ENCODE measurements around the gene RCOR1. TPM values are rescaled to one million over a fixed set of nuclear protein-coding genes. Genes with fewer than 3 reads are reported as not detected.

The RCOR1 gene
- total RNA-seq, 2 experiments from 2014 or later: 22.1 to 23.4 TPM

DNA sequence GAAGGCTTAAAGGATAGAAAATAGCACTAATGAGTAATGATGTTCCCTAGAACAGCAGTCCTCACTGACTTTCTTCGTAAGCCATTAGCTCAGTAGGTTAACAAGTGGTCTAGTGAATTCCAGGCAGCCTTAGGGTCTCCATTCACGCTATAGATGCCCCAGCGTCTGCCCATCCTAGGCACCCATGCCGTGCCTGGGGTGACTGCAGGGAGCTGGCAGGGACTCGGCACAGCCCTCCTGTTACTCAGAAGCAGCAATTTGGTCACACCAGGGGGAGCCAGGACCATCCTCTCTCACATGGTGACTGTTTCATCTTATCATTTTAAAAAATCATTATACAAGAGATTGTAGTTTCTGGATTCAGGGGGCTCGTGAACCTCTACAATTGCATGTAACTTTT is 118.8 kb downstream of the RCOR1 start:
- ChIA-PET POLR2A (no interaction called here), CTCF (no interaction called here)
- H3K4me3 Mint-ChIP-seq: no peak overlapping the region
- H3K27me3 Mint-ChIP-seq: no peaks in the 10 kb centered on the region
- H3K9me3 Mint-ChIP-seq: no peaks in the 10 kb centered on the region
- peaks cover 21% of the 10 kb centered on the region for H3K36me3 Mint-ChIP-seq (ENCODE audit: low read depth)
- no peak overlapping the region for H3K27ac Mint-ChIP-seq
- no peaks in the 10 kb centered on the region for H3K4me1 Mint-ChIP-seq
- DNase-seq: no peak

DNA sequence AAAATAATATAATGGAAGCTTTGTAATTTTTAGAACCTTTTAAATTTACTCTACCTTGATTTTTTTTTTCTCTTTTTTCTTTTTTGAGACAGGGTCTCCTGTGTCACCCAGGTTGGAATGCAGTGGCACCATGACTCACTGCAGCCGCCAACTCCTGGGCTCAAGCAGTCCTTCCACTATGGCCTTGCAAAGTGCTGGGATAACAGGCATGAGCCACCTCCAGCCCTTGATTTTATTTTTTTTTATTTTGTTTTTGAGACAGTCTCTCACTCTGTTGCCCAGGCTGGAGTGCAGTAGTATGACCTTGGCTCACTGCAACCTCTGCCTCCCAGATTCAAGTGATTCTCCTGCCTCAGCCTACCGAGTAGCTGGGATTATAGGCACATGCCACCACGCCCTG is 119.5 kb downstream of the RCOR1 start:
- POLR2A ChIA-PET: no interaction called here
- CTCF ChIA-PET: interaction anchor here (0.6 kb wide), 1 partner anchor 107 kb away, joined by 4 read pairs; no protein-coding TSS in a partner anchor
- no peaks in the 10 kb centered on the region for H3K4me1 Mint-ChIP-seq

DNA sequence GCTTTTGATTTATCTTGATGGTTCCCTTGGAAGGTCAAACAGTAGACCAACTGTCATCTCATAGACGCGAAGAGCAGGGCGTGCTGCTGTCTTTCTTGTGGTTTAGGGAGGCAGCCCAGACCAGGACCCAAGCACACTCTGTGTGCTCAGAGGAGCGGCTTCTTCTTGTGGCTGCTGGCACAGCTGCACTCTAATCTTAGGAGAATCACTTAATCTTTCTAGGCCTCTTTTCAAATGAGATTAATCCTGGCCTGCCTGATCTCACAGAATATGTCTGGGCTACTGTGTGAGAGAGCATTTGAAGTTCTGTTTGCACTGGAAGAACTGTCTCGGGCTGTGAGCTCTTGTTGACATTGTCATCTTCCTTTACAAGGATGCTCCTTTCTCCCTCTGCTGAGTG is 124.8 kb downstream of the RCOR1 start:
- H3K4me1 Mint-ChIP-seq: peaks cover 2% of the 10 kb centered on the region
- peaks cover 41% of the 10 kb centered on the region for H3K36me3 Mint-ChIP-seq (ENCODE audit: low read depth)
- CTCF ChIA-PET: no interaction called here
- no peaks in the 10 kb centered on the region for H3K9me3 Mint-ChIP-seq
- no peak for DNase-seq
- H3K27ac Mint-ChIP-seq: no peak overlapping the region
- POLR2A ChIA-PET: no interaction called here
- H3K27me3 Mint-ChIP-seq: no peaks in the 10 kb centered on the region
- H3K4me3 Mint-ChIP-seq: no peak overlapping the region

More for the DNA sequence above, 119.5 kb downstream of the RCOR1 start:
- DNase-seq: no peak
- Mint-ChIP-seq H3K27me3 (no peaks in the 10 kb centered on the region), H3K27ac (no peak overlapping the region), H3K4me3 (no peak overlapping the region), H3K9me3 (no peaks in the 10 kb centered on the region), H3K36me3 (ENCODE audit: low read depth) (peaks cover 21% of the 10 kb centered on the region)

DNA sequence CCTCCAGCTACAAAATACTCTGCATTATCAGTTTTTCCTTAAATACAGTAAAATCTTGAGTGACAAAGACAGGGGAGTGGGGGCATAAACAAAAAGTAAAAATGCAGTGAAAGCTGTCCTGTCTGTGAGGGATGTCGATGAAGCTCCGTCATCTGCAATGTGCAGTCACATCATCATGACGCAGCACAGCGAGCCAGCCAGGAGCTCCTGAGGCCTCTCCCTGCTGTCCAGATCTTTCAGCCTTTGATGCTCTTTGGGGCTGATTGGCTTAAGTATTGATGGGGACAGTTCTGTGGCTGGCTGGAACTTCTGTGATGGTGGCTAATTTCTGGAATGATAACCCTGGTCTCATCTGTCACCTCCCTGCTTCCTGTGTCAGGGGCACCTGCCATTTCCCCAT is 130.2 kb downstream of the RCOR1 start:
- H3K27ac Mint-ChIP-seq: no peak overlapping the region
- no peak overlapping the region for H3K4me3 Mint-ChIP-seq
- DNase-seq: no peak
- ChIA-PET POLR2A (no interaction called here), CTCF (interaction anchor here (0.6 kb wide), 1 partner anchor 123 kb away, joined by 5 read pairs; no protein-coding TSS in a partner anchor)
- no peaks in the 10 kb centered on the region for H3K9me3 Mint-ChIP-seq
- no peaks in the 10 kb centered on the region for H3K27me3 Mint-ChIP-seq
- H3K4me1 Mint-ChIP-seq: no peaks in the 10 kb centered on the region
- H3K36me3 Mint-ChIP-seq (ENCODE audit: low read depth): peaks cover 44% of the 10 kb centered on the region

DNA sequence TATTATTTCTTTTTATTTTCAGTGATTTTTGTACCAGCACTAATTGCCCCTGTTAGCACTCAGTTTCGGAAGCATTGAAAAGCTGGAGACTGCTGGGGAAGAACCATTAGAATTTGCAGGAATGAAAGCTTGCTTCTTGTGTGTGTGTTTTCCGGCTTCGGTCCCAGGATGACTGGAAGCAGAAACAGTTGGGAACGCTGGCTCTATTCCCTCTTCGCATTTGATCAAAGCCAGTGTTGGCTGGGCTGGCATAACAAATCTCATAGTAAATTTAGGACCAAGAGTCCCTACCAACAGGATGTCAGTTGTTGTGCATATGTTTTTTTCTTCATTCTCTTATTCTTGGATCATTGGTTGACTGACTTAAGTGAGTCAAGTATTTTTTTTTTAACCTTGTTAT is 131.2 kb downstream of the RCOR1 start:
- no peak for DNase-seq
- ChIA-PET CTCF (no interaction called here), POLR2A (no interaction called here)
- Mint-ChIP-seq H3K36me3 (ENCODE audit: low read depth) (peaks cover 47% of the 10 kb centered on the region), H3K27ac (no peak overlapping the region), H3K27me3 (no peaks in the 10 kb centered on the region), H3K4me3 (no peak overlapping the region), H3K4me1 (no peaks in the 10 kb centered on the region), H3K9me3 (no peaks in the 10 kb centered on the region)

DNA sequence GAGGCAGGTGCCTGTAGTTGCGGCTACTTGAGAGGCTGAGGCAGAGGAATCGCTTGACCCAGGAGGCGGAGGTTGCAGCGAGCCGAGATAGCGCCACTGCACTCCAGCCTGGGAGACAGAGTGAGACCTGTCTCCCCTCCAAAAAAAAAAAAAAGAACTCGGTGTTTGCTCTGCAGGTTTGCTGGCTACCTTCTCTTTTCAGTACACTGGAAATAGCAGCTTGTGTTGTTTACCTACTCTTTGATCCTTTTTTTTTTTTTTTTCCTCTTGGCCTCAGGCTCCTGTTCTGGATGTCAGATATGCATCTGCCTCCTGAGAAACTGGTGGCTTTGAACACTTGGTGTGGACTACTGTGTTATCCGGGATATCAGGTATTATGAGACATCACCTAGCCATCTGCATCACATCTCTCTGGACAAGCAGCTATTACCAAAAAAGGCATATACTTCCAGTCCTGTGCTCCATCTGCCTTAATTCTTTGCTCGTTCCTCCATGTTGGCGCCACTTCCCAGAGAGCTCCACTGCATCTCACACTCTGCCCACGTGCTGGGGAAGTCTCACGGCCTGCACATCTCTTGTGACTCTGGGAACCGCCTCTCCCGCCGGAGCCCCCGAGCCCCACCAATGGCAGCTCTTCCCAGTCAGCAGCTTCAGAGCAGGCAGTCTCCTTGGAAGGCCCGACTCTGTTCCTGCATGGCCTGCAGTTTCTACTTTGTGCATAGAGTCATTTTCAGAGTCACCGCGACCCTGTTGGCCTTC is 133.9 kb downstream of the RCOR1 start:
- H3K4me3 Mint-ChIP-seq: no peak overlapping the region
- DNase-seq: no peak
- no peaks in the 10 kb centered on the region for H3K9me3 Mint-ChIP-seq
- ChIA-PET POLR2A (interaction anchor here (1.1 kb wide), 1 partner anchor 8 kb away, joined by 3 read pairs; no protein-coding TSS in a partner anchor), CTCF (no interaction called here)
- H3K27ac Mint-ChIP-seq: no peak overlapping the region
- H3K27me3 Mint-ChIP-seq: no peaks in the 10 kb centered on the region
- peaks cover 35% of the 10 kb centered on the region for H3K36me3 Mint-ChIP-seq (ENCODE audit: low read depth)
- no peaks in the 10 kb centered on the region for H3K4me1 Mint-ChIP-seq

DNA sequence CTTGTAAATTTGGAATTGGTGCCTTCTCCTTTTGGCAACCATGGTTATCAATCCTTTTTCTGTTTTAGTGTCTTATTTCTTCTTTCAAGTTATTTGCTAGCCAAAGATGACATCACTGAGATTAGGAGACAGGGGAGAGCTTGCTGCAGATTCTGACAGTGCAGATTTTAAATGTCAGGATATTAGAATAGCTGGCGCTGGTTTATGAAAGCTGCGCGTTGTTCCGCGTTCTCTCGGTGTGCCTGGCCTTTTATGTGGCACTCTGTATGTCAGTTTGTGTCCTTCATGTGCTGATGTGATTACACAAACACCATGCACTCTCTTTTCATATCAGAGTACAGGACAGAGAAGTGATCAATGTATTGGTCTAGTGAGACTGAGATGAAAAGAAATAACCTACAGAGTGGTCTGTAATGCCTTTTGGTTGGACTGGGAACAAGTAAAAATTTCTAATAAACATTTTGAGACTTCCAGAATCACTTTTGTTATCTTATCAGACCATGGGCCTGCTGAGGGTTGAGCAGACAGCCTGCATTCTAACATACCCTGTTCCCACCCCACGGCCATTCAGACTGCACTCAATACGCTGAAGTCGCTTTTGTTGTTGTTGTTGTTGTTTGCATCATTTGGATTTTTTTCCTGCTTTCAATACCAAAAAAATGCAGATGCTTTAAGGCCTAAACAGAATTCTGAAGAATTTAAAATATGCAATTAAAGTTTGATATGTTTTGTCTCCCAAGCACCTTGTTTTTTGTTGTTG is 135.1 kb downstream of the RCOR1 start:
- peaks cover 30% of the 10 kb centered on the region for H3K36me3 Mint-ChIP-seq (ENCODE audit: low read depth)
- no peak for DNase-seq
- H3K4me3 Mint-ChIP-seq: no peak overlapping the region
- POLR2A ChIA-PET: no interaction called here
- no peak overlapping the region for H3K27ac Mint-ChIP-seq
- CTCF ChIA-PET: no interaction called here
- H3K9me3 Mint-ChIP-seq: no peaks in the 10 kb centered on the region
- no peaks in the 10 kb centered on the region for H3K4me1 Mint-ChIP-seq
- no peaks in the 10 kb centered on the region for H3K27me3 Mint-ChIP-seq

DNA sequence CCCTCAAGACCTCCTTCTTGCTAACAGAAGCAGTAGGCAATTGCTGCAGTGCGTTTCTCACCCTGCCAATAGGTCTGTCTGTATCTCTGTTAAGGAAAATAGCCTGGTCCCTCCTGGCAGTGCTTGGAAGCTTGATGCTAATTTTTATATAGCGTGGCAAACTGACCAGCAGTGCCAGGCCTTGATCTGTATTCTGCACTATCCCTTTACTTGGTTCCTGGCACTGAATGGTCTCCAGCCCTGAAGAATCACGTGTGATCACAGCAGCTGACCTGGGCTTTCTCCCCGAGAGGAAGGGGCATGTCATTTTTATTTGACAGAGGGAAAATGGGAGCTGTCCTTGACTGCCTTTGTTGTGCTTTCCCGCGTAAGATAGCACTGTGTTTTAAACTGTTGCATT is 136.1 kb downstream of the RCOR1 start:
- no peaks in the 10 kb centered on the region for H3K27me3 Mint-ChIP-seq
- ChIA-PET POLR2A (no interaction called here), CTCF (interaction anchor here (2.2 kb wide), 1 partner anchor 34 kb away, joined by 9 read pairs; no protein-coding TSS in a partner anchor)
- H3K27ac Mint-ChIP-seq: no peak overlapping the region
- peaks cover 26% of the 10 kb centered on the region for H3K36me3 Mint-ChIP-seq (ENCODE audit: low read depth)
- no peaks in the 10 kb centered on the region for H3K9me3 Mint-ChIP-seq
- DNase-seq: no peak
- no peak overlapping the region for H3K4me3 Mint-ChIP-seq
- no peaks in the 10 kb centered on the region for H3K4me1 Mint-ChIP-seq

DNA sequence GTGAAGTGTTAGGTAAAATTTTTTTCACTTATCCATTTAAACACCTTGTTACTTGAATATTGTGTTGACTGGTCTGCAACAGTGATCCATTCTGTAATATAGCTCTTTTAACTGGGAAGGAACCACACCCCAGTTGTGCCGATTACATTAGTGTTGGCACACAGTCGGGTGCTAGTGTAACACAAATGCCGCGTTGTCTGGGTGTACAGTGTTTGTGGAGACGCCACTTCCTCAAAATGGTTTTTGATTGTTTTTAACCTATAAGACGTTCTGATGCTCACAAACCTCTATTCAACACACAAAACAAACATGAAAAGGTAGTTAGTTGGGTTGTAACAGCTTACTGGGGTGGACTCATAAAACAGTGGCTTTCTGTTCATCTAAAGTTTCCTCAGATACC is 136.8 kb downstream of the RCOR1 start:
- DNase-seq: no peak
- Mint-ChIP-seq H3K4me3 (no peak overlapping the region), H3K36me3 (ENCODE audit: low read depth) (peaks cover 21% of the 10 kb centered on the region), H3K27ac (no peak overlapping the region), H3K9me3 (no peaks in the 10 kb centered on the region), H3K27me3 (no peaks in the 10 kb centered on the region), H3K4me1 (no peaks in the 10 kb centered on the region)
- ChIA-PET CTCF (interaction anchor here (2.2 kb wide), 1 partner anchor 35 kb away, joined by 9 read pairs; no protein-coding TSS in a partner anchor), POLR2A (no interaction called here)

DNA sequence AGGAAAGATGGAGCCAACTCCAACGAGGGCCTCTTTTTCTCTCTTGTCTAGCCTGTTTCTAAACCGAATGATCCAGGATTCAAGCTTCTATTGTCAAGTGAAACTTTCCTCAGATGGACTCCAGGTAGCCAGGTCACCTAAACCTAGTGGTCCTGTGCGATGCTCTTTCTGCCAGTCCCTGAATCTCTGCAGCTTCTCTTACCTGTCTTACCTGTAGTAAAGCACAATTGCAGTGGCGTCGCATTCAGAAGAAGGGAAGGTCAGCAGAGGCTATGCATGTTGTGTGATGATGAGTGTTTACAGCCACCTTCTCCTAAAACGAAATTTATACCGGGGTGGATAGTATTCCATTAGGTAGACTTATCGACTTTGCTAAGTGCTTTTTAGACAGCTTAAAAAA is 137.4 kb downstream of the RCOR1 start:
- ChIA-PET CTCF (interaction anchor here (2.2 kb wide), 1 partner anchor 35 kb away, joined by 9 read pairs; no protein-coding TSS in a partner anchor), POLR2A (no interaction called here)
- peaks cover 21% of the 10 kb centered on the region for H3K36me3 Mint-ChIP-seq (ENCODE audit: low read depth)
- no peak overlapping the region for H3K27ac Mint-ChIP-seq
- H3K4me3 Mint-ChIP-seq: no peak overlapping the region
- H3K4me1 Mint-ChIP-seq: no peaks in the 10 kb centered on the region
- DNase-seq: no peak
- no peaks in the 10 kb centered on the region for H3K9me3 Mint-ChIP-seq
- no peaks in the 10 kb centered on the region for H3K27me3 Mint-ChIP-seq

DNA sequence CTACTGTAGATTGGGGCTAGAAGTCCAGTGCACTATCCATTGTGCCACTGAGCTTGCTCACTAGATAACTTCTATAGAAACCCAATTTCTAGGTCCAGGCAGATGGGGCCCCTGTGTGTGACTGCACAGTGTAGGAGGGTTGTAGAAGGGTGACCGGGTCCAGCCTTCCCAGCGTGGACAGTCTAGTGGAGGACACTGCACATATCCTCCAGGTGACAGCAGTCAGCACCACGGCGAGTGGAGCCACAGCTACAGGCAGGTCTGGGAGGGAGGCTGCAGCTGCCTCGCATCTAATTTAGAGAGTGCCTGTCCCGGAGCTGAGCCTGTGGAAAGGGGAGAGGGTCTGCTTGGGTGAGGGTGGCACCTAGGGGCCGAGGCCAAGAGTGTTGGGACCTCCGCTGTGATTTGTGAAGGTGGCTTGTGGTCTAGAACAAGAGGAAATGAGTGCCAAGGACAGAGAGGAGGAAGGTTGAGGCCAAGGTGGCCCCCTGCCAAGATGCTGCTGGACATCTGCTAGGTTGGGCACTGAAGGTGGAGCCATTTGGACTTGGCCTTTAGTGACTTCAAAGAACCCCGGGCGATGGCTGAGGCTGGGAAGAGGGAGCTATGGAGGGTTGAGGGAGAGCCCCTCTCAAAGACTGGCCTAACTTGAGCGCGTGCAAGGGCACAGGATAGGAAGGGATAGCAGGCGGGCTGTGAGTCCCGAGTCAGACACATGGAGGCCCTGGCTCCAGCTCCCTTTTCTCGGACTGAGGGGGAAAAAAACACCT is 138.8 kb downstream of the RCOR1 start:
- no peak for DNase-seq
- no peaks in the 10 kb centered on the region for H3K27me3 Mint-ChIP-seq
- POLR2A ChIA-PET: no interaction called here
- H3K4me3 Mint-ChIP-seq: no peak overlapping the region
- H3K36me3 Mint-ChIP-seq (ENCODE audit: low read depth): peaks cover 12% of the 10 kb centered on the region
- CTCF ChIA-PET: interaction anchor here (1.1 kb wide), 1 partner anchor 207 kb away, joined by 3 read pairs; no protein-coding TSS in a partner anchor
- no peaks in the 10 kb centered on the region for H3K9me3 Mint-ChIP-seq
- no peak overlapping the region for H3K27ac Mint-ChIP-seq
- no peaks in the 10 kb centered on the region for H3K4me1 Mint-ChIP-seq

DNA sequence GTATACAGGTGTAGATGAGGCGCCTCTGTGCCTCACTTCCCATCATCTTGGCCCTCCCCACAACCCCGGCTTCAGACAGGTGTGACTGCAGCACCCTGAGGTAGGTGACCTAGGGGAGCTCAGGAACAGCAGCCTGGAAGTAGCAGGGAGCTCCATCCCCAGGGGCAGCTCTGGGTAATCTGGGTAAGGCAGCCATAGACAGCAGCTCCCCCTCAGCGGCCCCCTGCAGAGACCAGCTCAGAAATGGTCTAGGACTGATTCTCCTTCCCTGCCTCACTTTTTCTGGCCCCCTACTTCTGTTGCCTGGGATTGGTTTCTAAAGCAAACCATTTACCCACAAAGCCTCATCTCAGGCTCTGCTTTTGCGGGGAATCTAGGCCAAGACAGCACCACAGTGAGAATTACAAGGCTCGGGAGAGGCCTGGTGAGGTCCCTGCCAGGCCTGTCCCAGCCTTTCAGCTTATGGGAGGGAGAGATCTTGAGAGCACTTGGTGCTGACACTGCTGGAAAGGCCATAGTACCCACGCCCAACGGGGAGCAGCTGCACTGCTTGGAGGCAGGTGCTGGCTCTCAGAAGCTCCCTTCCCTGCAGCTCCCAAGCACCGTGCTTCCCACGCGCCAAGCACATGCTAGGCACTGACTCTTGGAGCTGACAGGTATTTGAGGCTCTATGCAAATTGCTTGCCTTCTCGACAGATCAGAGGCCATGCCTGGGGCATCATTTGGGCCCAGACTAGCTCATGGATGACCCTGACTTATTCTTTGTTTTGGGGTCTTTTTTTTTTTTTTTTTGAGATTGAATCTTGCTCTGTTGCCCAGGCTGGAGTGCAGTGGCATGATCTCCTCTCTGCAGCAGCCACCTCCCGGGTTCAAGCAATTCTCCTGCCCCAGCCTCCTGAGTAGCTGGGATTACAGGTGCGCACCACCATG is 139.7 kb downstream of the RCOR1 start:
- ChIA-PET CTCF (interaction anchor here (1.1 kb wide), 1 partner anchor 207 kb away, joined by 3 read pairs; no protein-coding TSS in a partner anchor), POLR2A (no interaction called here)
- H3K4me3 Mint-ChIP-seq: no peak overlapping the region
- H3K9me3 Mint-ChIP-seq: no peaks in the 10 kb centered on the region
- no peaks in the 10 kb centered on the region for H3K27me3 Mint-ChIP-seq
- H3K4me1 Mint-ChIP-seq: no peaks in the 10 kb centered on the region
- no peak for DNase-seq
- peaks cover 7% of the 10 kb centered on the region for H3K36me3 Mint-ChIP-seq (ENCODE audit: low read depth)
- H3K27ac Mint-ChIP-seq: no peak overlapping the region

Data from activated CD4-positive, alpha-beta memory T cell treated with anti-CD3 and anti-CD28 coated beads, Interleukin-2, amount 10 ng/mL, durations not matched to agents 7 days and 5 days (primary cell).